Activated T-helper 1 cell treated with anti-CD3 and anti-CD28 coated beads, Interleukin-12 subunit alpha, Interleukin-12 subunit beta, Interleukin-2, Interleukin-4 antibody, amounts not matched to agents 30 ng/mL and 10 ng/mL and 1 ng/mL, durations not matched to agents 14 hours and 24 hours and 36 hours (primary cell): ENCODE data around the gene IL3RA. TPM values are rescaled to one million over a fixed set of nuclear protein-coding genes. Genes with fewer than 3 reads are reported as not detected.
"Not testable (repeated sequence)": the region's sequence is repeated elsewhere in the genome, so short reads cannot be mapped to it uniquely, and the experiment has no call there.

ENCODE experiments used
- DNase-seq: peaks from one replicate; pipeline ENCODE4 v3.0.0; 2021; ENCODE audit warnings: low spot score
- H3K27ac Mint-ChIP-seq: one replicate; pipeline ENCODE4 v1.8.0; 2021; ENCODE audit warnings: mild to moderate bottlenecking, mixed read lengths
- H3K27me3 Mint-ChIP-seq: one replicate; pipeline ENCODE4 v1.8.0; 2022; ENCODE audit warnings: mild to moderate bottlenecking, moderate library complexity, mixed read lengths; ENCODE audit not compliant: insufficient read depth
- H3K36me3 Mint-ChIP-seq: one replicate; pipeline ENCODE4 v1.8.0; 2021; ENCODE audit warnings: low read depth, mixed read lengths
- H3K4me1 Mint-ChIP-seq: one replicate; pipeline ENCODE4 v1.8.0; 2021; ENCODE audit warnings: low read depth, mixed read lengths
- H3K4me3 Mint-ChIP-seq: one replicate; pipeline ENCODE4 v1.8.0; 2021; ENCODE audit warnings: mild to moderate bottlenecking, moderate library complexity, mixed read lengths
- H3K9me3 Mint-ChIP-seq: one replicate; pipeline ENCODE4 v1.8.0; 2021; ENCODE audit warnings: mixed read lengths
- intact Hi-C: fragments of 100-400 bp; cut with micrococcal nuclease; formaldehyde crosslinking; loops from one replicate; pipeline ENCODE4 v1.15.1; 2024
- total RNA-seq: library from RNA; stranded (reverse); gene quantifications from 2 replicates; pipeline ENCODE4 v1.2.3, GENCODE V29; 2022

The IL3RA gene
- total RNA-seq, 1 donor from 2014 or later, result 4.2 TPM

DNA sequence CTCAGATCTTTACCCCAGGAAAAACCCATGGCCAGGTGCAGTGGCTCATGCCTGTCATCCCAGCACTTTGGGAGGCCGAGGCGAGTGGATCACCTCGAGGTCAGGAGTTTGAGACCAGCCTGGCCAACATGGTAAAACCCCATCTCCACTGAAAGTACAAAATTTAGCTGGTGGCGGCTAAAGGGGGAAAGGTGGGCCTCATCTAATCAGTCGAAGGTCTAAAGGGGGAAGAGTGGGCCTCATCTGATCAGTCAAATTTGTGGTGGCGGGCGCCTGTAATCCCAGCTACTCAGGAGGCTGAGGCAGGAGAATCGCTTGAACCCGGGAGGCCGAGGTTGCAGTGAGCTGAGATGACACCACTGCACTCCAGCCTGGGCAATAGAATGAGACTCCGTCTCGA is 27.7 kb upstream of the IL3RA start:
- DNase-seq, intact Hi-C loops, H3K27me3 Mint-ChIP-seq, H3K4me1 Mint-ChIP-seq, H3K4me3 Mint-ChIP-seq, H3K27ac Mint-ChIP-seq, H3K36me3 Mint-ChIP-seq: not testable (repeated sequence)
- H3K9me3 Mint-ChIP-seq, result peaks cover 13% of the 10 kb centered on the region

DNA sequence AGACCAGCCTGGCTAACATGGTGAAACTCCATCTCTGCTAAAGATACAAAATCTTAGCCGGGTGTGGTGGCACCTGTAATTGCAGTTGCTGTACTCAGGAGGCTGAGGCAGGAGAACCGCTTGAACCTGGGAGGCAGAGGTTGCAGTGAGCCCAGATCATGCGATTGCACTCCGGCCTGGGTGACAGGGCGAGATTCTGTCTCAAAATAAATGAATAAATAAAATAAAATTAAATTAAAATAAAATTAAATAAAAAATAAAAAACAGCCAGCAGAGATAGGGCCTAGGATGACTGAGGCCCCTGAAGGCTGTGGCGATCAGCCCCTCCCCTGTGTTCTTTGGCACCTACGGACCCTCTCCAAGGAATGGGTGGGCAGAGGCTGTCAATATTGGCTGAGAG is 22.8 kb upstream of the IL3RA start:
- Mint-ChIP-seq H3K4me3 (no peak overlapping the region), H3K4me1 (peaks cover 10% of the 10 kb centered on the region), H3K9me3 (peaks cover 9% of the 10 kb centered on the region), H3K27ac (no peak overlapping the region), H3K36me3 (no peaks in the 10 kb centered on the region), H3K27me3 (no peaks in the 10 kb centered on the region)
- DNase-seq, result no peak
- intact Hi-C loops, result no loop called here

DNA sequence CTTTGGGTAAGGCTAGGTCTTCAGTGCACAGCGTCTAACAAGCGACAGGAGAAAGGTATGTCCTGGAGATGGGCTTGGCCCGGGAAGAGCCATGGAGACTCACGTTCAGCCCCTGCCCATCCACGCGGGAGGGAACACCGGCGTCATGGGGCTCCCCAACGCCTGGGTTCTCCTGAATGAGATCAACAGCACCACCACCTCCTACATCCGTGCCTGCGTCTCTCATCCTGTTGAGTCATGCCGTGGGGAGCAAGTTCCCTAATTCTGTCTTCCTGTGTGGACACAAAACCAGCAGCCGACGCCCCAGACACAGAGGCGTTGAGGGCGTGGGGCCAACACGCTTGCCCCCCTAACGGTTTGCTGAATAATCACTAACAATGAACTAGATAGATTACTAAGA is 20.1 kb upstream of the IL3RA start:
- no peak for DNase-seq
- Mint-ChIP-seq H3K4me1 (peaks cover 10% of the 10 kb centered on the region), H3K27me3 (no peaks in the 10 kb centered on the region), H3K9me3 (peaks cover 9% of the 10 kb centered on the region), H3K27ac (peak overlapping the region; percentile 80), H3K36me3 (no peaks in the 10 kb centered on the region), H3K4me3 (peak overlapping the region; percentile 57)
- intact Hi-C loops, result no loop called here

DNA sequence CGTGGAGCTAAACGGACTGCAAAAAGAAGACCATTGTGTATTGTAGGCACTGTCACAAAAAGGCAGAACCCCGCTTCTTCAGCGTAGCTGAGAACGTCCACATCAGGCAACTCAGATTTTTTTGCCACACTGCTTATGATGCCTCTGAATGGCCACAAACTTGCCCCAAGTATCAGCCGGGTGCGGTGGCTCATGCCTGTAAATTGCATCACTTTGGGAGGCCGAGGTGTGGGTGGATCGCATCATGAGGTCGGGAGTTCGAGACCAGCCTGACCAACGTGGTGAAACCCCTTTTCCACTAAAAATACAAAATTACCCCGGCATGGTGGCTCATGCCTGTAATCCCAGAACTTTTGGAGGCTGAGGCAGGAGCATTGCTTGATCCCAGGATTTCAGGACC is 14.9 kb upstream of the IL3RA start:
- Mint-ChIP-seq H3K27ac (no peak overlapping the region), H3K27me3 (peaks cover 5% of the 10 kb centered on the region), H3K9me3 (peaks cover under 1% of the 10 kb centered on the region), H3K4me1 (peaks cover 14% of the 10 kb centered on the region), H3K36me3 (no peaks in the 10 kb centered on the region), H3K4me3 (no peak overlapping the region)
- no peak for DNase-seq
- intact Hi-C loops, result loop anchor here (5.0 kb wide), 3 partner anchors 131 to 261 kb away; partner anchors contain the start of gene ASMTL

DNA sequence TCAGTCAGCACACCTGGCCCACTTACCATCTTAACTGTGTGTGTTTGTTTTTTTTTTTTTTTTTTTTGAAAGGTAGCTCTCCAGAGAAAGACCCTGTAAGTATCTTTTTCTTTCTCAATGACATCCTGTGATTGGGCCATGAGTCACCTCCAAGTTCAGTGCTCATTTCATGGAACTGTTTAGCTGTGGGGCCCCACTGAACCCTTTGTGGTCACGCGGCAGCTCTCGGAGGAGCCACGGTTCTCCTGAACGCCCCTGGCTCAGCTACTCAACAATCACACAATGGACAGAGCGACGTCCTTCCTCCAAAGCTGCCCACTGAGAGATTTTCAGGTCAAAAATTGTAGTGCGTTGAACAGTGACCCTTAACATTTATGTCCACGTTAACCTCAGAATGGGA is 14.2 kb upstream of the IL3RA start:
- H3K27me3 Mint-ChIP-seq, result peaks cover 5% of the 10 kb centered on the region
- no peaks in the 10 kb centered on the region for H3K9me3 Mint-ChIP-seq
- peak overlapping the region; percentile 84 for H3K27ac Mint-ChIP-seq
- H3K4me1 Mint-ChIP-seq, result peaks cover 12% of the 10 kb centered on the region
- DNase-seq, result peak; percentile 25
- H3K36me3 Mint-ChIP-seq, result no peaks in the 10 kb centered on the region
- intact Hi-C loops, result loop anchor here (5.0 kb wide), 3 partner anchors 130 to 260 kb away; partner anchors contain the start of gene ASMTL
- H3K4me3 Mint-ChIP-seq, result peak overlapping the region; percentile 68

DNA sequence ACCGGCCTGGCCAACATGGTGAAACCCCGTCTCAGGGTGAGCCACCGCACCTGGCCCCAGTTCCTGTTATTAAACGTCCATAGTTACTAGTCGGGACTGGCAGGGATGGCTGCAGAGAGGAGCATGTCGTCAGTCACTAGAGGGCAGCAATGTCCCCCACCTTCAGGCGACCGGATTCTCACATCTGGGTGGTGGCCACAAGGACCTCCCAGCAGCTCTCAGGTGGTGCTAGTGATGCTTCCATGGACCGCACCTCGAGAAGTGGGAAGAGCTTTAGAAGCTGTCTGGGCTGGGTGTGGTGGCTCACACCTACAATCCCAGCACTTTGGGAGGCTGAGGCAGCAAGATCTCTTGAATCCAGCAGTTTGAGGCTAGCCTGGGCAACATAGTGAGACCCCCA is 13.3 kb upstream of the IL3RA start:
- no peaks in the 10 kb centered on the region for H3K9me3 Mint-ChIP-seq
- intact Hi-C loops, result loop anchor here (5.0 kb wide), 3 partner anchors 129 to 259 kb away; partner anchors contain the start of gene ASMTL
- H3K27me3 Mint-ChIP-seq, result peaks cover 5% of the 10 kb centered on the region
- H3K4me3 Mint-ChIP-seq, result no peak overlapping the region
- H3K4me1 Mint-ChIP-seq, result peaks cover 12% of the 10 kb centered on the region
- DNase-seq, result peak; percentile 45
- H3K36me3 Mint-ChIP-seq, result no peaks in the 10 kb centered on the region
- peak overlapping the region; percentile 55 for H3K27ac Mint-ChIP-seq

DNA sequence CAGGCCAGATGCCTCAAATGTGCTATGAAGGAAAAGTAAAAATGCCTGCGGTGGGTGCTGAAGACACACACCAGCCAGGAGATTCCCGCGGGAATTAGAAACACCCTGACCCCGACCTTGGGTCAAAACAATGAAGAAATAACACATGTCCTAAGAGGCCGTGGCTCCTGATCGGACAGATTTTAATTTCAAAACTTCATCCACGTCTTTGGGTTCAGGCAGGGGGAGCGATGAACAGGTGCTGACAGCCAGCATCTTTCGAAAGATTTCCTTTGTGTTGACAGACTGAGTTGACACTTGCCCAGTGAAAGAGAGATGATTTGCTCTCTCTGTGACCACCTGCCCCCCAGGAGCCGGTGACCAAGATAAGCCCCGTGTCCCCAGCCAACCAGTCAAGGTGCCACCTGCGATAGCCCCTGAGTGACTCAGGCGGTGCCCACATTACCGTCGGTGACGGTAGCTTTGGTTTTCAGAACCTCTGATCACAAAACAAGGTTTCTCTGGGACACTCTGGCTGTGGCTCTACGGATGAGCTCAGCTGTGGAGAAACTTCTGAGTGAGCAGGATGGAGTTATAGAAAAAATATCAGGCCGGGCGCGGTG is 11.0 kb upstream of the IL3RA start:
- no peaks in the 10 kb centered on the region for H3K36me3 Mint-ChIP-seq
- DNase-seq, result no peak
- peaks cover 12% of the 10 kb centered on the region for H3K4me1 Mint-ChIP-seq
- intact Hi-C loops, result no loop called here
- no peaks in the 10 kb centered on the region for H3K9me3 Mint-ChIP-seq
- peaks cover 5% of the 10 kb centered on the region for H3K27me3 Mint-ChIP-seq
- H3K4me3 Mint-ChIP-seq, result no peak overlapping the region
- H3K27ac Mint-ChIP-seq, result no peak overlapping the region

DNA sequence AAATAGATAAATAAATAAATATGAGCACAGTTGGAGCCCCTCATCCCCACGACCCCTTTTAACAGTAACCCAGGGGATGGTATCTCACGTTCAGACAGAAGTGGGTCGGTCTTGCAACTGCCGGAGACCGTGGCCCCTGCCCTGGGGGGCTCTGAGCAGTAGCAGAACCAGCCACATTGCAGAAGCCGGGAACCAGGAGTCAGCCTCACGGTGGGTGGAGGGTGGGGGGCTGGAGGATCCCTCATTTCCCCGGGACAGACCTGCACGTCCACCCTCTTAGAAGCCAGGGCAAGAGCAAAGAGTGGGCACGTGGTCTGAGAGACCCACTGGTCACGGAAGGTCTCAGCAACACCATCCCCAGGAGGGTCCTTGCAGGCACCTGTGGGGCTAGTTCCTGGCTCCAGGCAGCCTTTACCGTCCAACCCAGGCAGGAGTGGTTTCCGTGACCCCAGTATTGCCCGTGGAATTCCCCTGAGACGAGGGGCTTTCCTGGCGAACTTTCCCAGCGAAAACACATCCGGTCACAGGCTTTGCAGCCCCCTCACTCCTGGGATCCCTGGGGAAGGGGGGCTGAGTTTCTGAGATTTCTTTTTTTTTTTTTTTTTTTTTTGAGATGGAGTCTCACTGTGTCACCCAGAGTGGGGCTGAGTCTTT is 8.8 kb upstream of the IL3RA start:
- Mint-ChIP-seq H3K36me3 (peaks cover 3% of the 10 kb centered on the region), H3K9me3 (no peaks in the 10 kb centered on the region), H3K27ac (no peak overlapping the region), H3K27me3 (peaks cover 8% of the 10 kb centered on the region), H3K4me1 (peaks cover 10% of the 10 kb centered on the region), H3K4me3 (no peak overlapping the region)
- DNase-seq, result no peak
- intact Hi-C loops, result no loop called here

DNA sequence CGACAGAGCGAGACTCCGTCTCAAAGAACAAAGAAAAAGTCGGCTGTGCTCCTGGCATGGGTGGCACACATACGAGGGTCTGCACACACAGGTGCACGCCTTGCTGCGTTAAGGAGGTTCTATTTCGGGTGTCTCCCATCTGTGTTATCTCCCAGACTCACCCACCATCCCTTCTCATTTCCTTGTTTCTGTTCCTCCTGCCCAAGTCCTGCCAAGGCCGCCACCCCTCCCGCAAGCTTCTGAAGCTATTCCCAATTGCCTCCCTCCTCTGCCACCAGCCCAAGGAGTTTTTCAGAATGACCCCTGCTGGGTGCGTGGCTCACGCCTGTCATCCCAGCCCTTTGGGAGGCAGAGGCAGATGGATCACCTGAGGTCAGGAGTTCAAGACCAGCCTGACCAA is 6.0 kb upstream of the IL3RA start:
- Mint-ChIP-seq H3K9me3 (no peaks in the 10 kb centered on the region), H3K27me3 (peaks cover 4% of the 10 kb centered on the region), H3K4me3 (no peak overlapping the region), H3K4me1 (peaks cover 13% of the 10 kb centered on the region), H3K27ac (no peak overlapping the region), H3K36me3 (peaks cover 3% of the 10 kb centered on the region)
- DNase-seq, result no peak
- intact Hi-C loops, result loop anchor here (10.0 kb wide), 1 partner anchor 1384 kb away; no protein-coding TSS in a partner anchor

DNA sequence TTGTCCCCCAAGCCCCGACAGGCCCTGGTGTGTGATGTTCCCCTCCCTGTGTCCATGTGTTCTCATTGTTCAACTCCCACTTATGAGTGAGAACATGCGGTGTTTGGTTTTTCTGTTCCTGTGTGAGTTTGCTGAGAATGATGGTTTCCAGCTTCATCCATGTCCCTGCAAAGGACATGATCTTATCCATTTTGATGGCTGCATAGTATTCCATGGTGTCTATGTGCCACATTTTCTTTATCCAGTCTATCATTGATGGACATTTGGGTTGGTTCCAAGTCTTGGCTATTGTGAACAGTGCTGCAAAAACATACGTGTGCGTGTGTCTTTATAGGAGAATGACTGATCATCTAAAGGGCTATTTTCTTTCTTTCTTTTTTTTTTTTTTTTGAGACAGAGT is 4.2 kb upstream of the IL3RA start:
- H3K4me1 Mint-ChIP-seq, result peaks cover 27% of the 10 kb centered on the region
- DNase-seq, H3K4me3 Mint-ChIP-seq, H3K27me3 Mint-ChIP-seq, H3K36me3 Mint-ChIP-seq, H3K9me3 Mint-ChIP-seq, H3K27ac Mint-ChIP-seq: not testable (repeated sequence)
- intact Hi-C loops, result loop anchor here (10.0 kb wide), 1 partner anchor 1382 kb away; no protein-coding TSS in a partner anchor

DNA sequence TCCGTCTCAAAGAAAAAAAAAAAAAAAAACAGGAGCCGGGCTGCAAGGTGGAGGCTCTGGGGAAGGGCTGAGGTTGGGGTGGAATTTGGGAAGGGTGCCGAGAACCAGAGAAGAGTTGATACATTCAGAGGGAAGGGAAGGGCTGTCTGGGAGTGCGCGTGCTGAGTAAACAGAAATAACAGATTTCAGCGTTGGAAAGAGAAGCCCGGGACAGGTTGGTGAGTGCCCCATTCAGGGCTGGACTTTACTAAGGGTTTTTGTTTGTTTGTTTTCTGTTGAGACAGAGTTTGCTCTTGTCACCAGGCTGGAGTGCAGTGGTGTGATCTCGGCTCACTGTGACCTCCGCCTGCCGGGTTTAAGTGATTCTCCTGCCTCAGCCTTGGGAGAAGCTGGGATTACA is 1.7 kb upstream of the IL3RA start:
- intact Hi-C loops, result loop anchor here (10.0 kb wide), 1 partner anchor 1380 kb away; no protein-coding TSS in a partner anchor

DNA sequence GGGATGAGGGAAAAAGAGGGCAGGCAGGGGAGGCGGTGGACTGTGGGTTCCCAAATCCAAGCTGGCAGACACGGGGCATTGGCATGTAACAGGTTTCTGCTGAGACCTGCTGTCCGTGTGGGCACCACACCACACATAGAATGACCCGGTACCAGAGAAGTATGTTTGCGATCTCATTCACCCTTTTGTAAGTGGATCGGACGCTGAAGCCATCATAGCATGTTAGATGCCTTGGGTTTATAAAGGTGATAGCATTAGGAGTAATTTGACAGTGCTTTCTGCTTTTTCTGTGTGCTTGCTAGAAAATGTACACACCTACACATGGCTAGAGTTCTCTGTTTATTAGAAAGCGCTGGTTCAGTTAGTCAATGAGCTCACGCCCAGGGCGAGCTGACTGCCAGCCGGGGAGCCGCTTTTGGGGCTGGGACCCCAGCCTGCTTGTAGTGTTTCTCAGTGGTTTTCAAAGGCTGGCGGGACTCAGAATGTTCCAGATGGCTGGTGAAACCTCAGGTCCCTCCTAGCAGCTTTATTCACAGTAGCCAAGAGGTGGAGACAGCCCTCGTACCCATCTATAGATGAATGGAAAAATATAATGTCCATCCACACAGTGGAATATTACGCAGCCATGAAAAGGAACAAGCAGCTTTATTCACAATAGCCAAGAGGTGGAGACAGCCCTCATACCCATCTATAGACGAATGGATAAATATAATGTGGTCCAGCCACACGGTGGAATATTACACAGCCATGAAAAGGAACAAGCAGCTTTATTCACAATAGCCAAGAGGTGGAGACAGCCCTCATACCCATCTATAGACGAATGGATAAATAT is 579 bp downstream of the IL3RA start:
- H3K4me1 Mint-ChIP-seq, result peaks cover 27% of the 10 kb centered on the region
- no peaks in the 10 kb centered on the region for H3K27me3 Mint-ChIP-seq
- no peak for DNase-seq
- H3K27ac Mint-ChIP-seq, result peak overlapping the region; percentile 53
- peaks cover 7% of the 10 kb centered on the region for H3K9me3 Mint-ChIP-seq
- H3K4me3 Mint-ChIP-seq, result peak overlapping the region; percentile 85
- intact Hi-C loops, result loop anchor here (10.0 kb wide), 1 partner anchor 1378 kb away; no protein-coding TSS in a partner anchor
- H3K36me3 Mint-ChIP-seq, result peaks cover 17% of the 10 kb centered on the region

More for the DNA sequence above, 1.7 kb upstream of the IL3RA start:
- Mint-ChIP-seq H3K9me3 (no peaks in the 10 kb centered on the region), H3K36me3 (peaks cover 4% of the 10 kb centered on the region), H3K27me3 (peaks cover 4% of the 10 kb centered on the region), H3K27ac (no peak overlapping the region), H3K4me3 (no peak overlapping the region), H3K4me1 (peaks cover 27% of the 10 kb centered on the region)
- DNase-seq, result no peak
